ENCODE measurements around the gene TMEM37. TPM values are rescaled to one million over a fixed set of nuclear protein-coding genes. Genes with fewer than 3 reads are reported as not detected.

TMEM37 gene
- total RNA-seq, 1 donor from 2014 or later, result not detected

DNA sequence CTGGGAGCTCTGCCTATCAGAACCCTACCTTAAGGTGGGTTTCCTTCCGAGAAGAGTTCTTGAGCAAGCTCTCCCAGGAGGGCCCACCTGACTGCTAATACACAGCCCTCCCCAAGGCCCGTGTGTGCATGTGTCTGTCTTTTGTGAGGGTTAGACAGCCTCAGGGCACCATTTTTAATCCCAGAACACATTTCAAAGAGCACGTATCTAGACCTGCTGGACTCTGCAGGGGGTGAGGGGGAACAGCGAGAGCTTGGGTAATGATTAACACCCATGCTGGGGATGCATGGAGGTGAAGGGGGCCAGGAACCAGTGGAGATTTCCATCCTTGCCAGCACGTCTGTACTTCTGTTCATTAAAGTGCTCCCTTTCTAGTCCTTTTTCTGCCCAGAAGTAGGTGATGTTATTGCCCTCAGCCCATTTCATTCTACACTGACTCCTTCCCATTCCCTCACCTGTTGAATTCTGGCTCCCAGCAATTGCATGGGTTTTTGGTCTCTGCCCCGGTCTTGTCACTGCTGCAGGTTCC is 6.5 kb downstream of the TMEM37 start:
- no peak for DNase-seq (ENCODE audit: low read depth)
- Histone ChIP-seq H3K27me3 (ENCODE audit: control insufficient read depth, insufficient read depth, low read length) (no peaks in the 10 kb centered on the region), H3K4me3 (ENCODE audit: low read depth, low read length) (no peak overlapping the region), H3K36me3 (ENCODE audit: control insufficient read depth, insufficient read depth, low read length) (no peaks in the 10 kb centered on the region)
- TF ChIP-seq, protein P1, sequence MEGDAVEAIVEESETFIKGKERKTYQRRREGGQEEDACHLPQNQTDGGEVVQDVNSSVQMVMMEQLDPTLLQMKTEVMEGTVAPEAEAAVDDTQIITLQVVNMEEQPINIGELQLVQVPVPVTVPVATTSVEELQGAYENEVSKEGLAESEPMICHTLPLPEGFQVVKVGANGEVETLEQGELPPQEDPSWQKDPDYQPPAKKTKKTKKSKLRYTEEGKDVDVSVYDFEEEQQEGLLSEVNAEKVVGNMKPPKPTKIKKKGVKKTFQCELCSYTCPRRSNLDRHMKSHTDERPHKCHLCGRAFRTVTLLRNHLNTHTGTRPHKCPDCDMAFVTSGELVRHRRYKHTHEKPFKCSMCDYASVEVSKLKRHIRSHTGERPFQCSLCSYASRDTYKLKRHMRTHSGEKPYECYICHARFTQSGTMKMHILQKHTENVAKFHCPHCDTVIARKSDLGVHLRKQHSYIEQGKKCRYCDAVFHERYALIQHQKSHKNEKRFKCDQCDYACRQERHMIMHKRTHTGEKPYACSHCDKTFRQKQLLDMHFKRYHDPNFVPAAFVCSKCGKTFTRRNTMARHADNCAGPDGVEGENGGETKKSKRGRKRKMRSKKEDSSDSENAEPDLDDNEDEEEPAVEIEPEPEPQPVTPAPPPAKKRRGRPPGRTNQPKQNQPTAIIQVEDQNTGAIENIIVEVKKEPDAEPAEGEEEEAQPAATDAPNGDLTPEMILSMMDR (IDR thresholded peaks at IDR 0.05; ENCODE audit: insufficient read depth, low read length, severe bottlenecking), result no peak
- no peak for FAIRE-seq

DNA sequence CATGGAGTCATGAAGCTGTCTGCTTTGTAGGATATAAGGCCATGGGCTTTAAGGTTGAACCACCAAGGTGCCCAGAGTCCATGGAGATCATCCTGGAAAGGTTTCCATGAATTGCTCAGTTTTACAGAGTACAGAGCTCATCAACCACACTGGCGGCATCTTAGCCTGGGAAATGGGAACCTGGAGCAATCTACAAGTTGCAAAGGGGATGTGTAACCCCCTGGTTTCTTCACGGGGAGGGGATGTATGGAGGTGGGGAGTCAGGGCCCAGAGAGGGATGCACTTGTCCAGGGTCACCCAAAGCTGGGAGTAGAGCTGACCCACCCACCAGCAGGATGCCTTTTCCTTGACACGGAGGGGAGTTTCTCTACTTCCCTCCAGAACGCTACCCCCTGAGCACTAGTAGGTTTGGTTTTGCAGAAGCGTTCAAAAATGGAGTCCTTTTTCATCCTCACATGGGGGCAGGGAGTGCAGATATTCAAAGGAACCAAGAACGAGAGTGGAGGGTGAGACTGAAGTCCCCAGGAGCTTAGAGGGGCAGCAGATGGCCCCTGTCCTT is 7.2 kb downstream of the TMEM37 start:
- Histone ChIP-seq H3K36me3 (ENCODE audit: control insufficient read depth, insufficient read depth, low read length) (no peaks in the 10 kb centered on the region), H3K27me3 (ENCODE audit: control insufficient read depth, insufficient read depth, low read length) (no peaks in the 10 kb centered on the region), H3K4me3 (ENCODE audit: low read depth, low read length) (no peak overlapping the region)
- FAIRE-seq, result no peak
- TF ChIP-seq, protein P1 (IDR thresholded peaks at IDR 0.05; ENCODE audit: insufficient read depth, low read length, severe bottlenecking), result no peak
- DNase-seq (ENCODE audit: low read depth), result no peak

DNA sequence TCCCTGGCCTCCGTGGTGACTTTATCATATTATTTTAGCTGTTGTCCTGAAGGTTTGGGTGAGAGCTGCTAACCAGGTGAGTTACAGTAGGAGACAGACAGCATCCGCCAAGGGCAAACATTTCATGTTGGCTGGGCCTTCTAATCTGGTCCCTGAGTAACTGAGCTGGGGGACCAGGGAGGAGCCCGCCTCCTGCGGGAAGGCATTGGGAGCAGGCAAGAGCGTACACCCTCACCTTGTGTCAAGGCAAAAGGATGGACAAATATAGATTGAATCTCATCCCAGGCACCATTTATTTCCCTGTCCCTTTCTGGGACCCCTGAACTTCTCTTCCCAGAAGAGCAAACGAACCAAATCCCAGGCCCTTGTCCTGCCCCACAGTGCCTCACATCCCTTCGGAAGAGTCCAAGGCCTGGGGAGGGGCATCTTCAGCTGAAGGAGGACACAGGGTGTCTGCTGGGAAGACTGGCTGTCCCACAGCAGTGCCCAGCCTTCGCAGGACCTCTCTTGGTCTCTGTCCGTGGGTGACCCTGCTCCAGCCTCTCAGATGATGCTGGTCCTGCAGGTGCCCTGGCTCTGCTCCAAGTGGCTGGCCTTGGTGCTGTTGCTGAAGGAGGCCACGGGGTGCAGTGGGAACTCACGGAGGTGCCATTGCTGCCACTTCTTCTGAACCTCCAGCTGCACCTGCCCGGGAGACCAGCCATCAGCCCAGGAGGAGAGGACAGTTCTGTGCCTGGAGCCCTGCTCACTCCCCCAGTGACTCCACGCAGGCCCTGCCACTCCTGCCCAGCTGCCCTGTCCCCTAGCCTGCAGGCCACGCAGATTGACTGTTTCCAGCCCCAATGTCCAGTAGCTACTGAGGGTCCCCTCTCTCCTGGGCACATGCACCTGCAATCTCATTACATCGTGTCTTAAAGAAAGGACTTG is 8.2 kb downstream of the TMEM37 start:
- TF ChIP-seq, protein P1 (IDR thresholded peaks at IDR 0.05; ENCODE audit: insufficient read depth, low read length, severe bottlenecking), result no peak

DNA sequence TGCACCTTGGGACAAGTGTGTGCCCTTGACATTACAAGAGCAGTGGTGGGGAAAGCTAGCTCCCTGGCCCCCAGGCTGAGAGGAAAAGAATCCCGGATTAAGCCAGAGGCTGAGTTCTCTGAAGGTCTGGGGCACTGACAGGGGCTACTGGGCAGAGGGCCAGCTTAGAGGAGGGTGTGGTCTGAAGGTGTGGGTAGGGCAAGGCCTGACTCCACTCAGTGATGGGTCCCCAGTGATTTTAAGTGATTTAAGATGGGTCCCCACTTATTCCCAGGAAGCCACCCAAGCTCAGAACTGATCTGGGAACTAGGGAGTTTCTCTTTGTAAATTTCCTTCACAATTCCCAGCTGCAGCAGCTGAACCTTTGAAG is 8.8 kb downstream of the TMEM37 start:
- FAIRE-seq, result no peak

More for the DNA sequence above, 8.2 kb downstream of the TMEM37 start:
- Histone ChIP-seq H3K27me3 (ENCODE audit: control insufficient read depth, insufficient read depth, low read length) (no peaks in the 10 kb centered on the region), H3K36me3 (ENCODE audit: control insufficient read depth, insufficient read depth, low read length) (no peaks in the 10 kb centered on the region), H3K4me3 (ENCODE audit: low read depth, low read length) (no peak overlapping the region)
- no peak for FAIRE-seq
- no peak for DNase-seq (ENCODE audit: low read depth)

DNA sequence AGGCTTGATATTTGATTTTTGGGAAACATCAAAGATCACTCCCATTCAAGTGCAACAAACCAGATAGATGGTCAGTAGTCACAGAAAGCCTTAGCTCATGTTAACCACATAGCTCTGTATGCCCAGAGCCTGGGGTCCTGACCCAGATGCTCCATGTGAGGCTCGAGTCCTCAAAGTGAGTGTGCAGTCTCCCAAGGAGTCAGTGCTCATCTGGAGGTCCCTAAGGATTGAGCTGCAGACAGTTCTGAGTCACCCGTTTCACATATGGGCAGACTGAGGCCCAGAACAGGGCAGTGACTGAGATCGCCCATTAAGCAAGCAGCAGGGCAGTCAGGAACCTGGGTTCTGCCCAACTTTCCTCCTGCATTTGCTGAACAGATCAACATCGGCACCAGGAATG is 9.2 kb downstream of the TMEM37 start:
- DNase-seq (ENCODE audit: low read depth), result no peak
- Histone ChIP-seq H3K27me3 (ENCODE audit: control insufficient read depth, insufficient read depth, low read length) (no peaks in the 10 kb centered on the region), H3K4me3 (ENCODE audit: low read depth, low read length) (no peak overlapping the region), H3K36me3 (ENCODE audit: control insufficient read depth, insufficient read depth, low read length) (no peaks in the 10 kb centered on the region)
- TF ChIP-seq, protein P1 (IDR thresholded peaks at IDR 0.05; ENCODE audit: insufficient read depth, low read length, severe bottlenecking), result no peak
- no peak for FAIRE-seq

More for the DNA sequence above, 8.8 kb downstream of the TMEM37 start:
- Histone ChIP-seq H3K27me3 (ENCODE audit: control insufficient read depth, insufficient read depth, low read length) (no peaks in the 10 kb centered on the region), H3K4me3 (ENCODE audit: low read depth, low read length) (no peak overlapping the region), H3K36me3 (ENCODE audit: control insufficient read depth, insufficient read depth, low read length) (no peaks in the 10 kb centered on the region)
- DNase-seq (ENCODE audit: low read depth), result no peak
- TF ChIP-seq, protein P1 (IDR thresholded peaks at IDR 0.05; ENCODE audit: insufficient read depth, low read length, severe bottlenecking), result no peak
